GM18526 (cell line): ENCODE results near the gene MICAL2.

Experiments
- POLR2A ChIP-seq: IDR thresholded peaks from 3 replicates; pipeline ENCODE4 v1.6.1; 2011; ENCODE audit not compliant: insufficient read length; ENCODE audit errors: extremely low read depth

Gene MICAL2

DNA sequence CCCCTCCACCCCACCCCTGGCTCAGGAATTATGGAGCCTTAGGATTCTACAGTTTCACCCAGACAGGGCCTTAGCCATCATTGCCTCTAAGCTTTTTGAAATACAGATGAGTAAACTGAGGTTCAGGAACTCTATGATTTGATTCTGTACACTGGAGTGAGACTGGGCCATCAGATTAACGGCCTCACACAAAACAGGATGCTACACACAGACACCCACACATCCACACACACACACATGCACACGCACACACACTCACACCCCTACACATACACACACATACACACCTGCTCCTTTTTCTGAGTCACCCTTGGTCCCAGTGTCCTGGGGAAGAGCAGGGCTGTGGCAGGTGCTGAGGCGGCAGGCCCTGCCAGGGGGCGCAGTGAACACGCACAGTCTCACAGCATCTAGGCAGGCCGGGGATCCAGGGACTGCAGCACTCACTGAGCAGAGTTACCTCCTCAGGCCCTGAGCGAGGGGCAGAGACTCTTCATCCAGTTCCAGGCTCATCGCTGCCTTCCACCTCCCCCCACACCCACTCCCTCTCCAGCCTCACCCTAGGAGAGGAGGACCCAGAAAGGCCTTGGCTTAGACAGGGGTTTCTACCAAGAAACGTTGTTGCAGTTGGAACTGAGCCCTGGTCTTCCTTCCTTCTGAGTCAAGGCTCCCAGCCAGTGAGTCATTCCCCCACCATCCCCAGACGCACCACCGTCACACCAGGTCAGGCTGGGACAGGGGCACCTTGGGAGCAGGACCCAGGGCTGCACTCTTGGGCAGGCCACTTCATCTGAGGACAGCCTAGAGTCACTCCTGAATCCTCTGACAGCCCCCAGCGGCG, 177.2 kb downstream of the MICAL2 start:
- no peak for TF ChIP-seq POLR2A

DNA sequence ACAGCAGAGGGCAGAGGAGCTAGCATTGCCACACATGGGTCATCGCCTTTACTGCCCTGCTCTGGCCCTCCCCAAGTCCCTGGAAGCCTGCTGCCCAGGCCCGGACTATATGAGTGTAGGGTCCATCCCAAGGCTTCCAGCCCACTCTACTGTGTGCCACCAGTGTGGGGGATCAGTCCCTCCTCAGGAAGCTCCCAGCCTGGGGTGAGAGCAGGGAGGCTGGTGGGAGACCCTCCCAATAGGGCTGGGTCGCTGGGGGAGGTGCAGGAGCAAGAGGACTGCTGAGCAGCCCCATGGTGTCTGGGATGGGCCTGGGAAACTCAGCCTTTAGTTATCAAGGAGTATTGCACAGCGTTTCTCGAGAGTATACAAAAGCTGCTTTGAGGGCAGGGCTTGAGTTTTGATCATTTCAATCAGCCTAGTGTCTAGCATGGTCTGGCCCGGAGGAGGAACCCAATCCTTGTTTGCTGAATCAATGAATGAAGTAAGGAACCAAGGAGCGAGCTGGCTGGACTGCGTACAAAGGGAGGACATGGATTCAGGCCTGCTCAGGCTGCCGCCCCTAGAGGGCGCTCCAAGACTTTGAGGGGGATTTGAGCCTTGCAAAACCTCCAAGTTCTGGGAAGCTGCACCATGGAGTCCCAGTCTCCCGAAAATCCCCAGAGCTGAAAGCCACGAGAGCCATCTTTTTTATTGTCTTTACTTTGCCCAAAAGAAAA, 178.0 kb downstream of the MICAL2 start:
- no peak for TF ChIP-seq POLR2A

DNA sequence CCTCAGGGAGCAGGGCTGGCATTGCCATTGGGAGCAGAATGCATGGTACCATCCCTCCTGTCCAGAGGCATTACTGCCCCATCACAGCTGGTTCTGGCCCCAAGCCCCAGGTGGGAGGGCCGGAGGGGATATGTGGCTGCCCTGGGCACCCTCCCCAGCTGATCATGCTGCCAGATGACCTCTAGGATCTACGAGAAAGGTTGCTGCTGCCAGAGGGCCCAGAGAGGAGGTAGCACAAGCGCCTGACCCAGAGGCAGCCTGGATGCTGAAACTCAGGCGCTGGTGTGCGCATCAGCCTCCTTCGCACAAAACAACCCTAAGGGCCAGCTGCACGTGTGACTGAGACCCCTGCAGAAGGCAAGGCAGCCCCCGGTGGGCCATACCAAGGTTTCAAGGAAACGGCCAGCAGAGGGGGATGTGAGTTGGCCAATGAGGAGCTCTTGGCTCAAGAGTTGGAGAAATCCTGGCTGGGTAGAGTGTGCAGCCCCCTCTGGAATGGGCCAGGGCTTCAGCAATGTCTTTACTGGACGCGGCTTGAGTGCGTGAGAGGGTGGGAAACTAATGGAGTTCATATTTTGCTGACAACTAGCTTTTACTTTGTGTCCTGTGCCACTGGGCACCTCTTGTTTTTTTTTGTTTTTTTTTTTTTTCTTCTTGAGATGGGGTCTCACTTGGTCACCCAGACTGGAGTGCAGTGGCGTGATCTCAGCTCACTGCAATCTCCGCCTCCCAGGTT, 178.7 kb downstream of the MICAL2 start:
- no peak for TF ChIP-seq POLR2A

DNA sequence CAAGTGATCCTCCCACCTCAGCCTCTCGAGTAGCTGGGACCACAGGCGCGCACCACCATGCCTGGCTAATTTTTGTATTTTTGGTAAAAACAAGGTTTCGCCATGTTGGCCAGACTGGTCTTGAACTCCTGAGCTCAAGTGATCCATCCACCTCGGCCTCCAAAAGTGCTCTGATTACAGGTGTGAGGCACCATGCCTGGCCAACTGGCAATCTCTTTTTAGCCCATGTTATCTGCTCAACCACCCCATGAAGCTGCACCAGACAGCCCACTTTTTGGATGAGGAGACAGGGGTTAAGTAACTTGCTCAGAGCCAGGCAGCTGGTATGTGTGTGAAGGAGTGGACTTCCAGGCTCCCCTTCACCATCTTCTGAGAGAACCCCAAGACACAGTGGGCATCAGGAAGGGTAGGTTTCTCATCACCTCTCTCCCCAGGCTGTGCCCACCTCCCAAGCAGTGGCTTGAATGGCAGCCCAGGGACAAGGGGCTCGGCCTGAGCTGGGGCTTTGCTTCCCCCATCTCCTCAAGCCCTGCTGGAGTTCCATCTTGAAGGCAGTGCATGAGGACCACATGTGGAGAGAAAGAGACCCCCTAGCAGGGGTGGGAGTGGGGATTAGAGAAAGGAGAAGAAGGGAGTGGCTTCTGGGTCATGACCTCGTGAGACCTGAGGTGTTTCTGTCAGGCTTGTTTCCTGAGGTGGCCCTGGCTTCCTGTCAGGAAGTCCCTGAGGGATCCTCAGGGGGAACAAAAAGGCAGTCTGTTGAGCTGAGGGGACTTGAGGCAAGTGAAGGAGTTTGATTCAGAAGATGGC, 179.5 kb downstream of the MICAL2 start:
- no peak for TF ChIP-seq POLR2A

DNA sequence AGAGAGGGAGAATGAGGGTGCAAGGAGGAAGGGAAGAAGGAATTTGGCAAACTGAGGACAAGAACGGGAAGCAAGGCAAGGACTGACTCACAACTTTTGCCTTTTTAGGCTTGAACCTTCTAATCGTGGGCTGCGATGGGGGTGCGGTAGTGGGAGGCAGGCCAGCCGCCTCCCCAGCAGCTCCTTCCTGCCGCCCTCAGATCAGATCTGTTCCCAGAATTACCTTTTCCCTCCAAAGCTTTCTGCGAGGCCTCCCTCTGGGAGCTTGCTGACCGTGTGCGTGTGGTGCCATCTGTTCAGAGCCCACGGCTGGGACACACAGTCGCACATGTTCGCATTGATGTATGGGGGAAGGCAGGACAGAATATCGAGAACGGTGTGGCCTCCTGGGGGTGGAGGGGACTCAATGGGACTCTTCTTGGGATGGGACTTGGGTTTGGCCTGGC, 180.1 kb downstream of the MICAL2 start:
- TF ChIP-seq POLR2A: no peak

DNA sequence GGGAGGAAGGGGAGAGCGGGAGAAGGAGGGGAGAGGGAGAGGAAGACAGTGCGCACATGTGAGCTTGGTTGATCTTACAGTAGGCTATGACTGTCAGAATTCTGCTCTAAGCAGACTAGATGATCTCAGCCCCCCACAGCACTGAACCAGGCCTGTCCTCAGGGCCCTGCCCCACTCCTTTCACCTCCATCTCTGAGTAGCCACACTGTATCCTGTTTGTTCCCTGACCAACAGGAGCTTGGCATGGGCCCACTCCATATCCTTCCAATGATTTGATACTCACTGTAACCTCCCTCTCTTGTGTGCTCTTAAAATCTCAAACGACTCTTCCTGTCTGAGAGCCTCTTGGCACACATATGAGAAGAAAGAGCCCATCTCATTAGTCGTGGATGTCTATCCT, 180.9 kb downstream of the MICAL2 start:
- no peak for TF ChIP-seq POLR2A

DNA sequence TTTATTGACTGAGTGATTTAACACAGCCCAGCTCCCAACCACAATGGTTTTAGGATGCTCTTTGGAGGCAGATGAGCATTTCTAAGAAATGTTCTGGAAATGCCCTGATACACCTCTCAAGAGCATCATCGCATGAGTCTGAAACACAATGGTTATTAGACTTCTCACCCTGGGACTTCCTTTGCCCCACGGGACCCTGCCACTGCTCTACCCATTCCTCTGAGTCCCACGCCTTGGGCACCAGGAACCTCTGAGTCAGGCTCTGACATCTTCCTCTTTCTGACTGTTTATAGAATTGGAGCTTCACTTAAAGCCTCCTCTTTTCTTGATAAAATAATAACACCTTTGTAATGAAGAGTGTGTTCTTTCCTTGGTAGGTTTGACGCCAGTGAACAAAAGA, 181.4 kb downstream of the MICAL2 start:
- TF ChIP-seq POLR2A: no peak

DNA sequence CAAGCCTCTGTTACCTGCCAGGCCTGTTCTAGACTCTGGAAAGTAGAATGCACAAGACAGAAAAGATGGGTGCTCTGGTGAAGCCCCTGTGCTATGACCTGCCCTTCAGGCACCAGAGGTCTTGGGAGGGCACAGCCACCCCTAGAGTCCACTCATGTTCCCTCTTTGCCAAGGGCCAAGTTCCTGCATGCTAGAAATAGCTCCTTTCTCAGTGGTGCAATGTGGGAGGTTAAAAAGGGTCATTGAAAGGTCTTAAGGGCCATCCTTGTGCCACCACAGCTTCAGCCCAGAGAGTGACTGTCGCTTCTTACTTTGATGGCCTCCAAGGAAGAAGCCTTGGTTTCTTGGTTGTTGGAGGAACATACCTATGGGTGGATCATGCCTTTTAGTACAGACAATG, 182.4 kb downstream of the MICAL2 start:
- TF ChIP-seq POLR2A: no peak

DNA sequence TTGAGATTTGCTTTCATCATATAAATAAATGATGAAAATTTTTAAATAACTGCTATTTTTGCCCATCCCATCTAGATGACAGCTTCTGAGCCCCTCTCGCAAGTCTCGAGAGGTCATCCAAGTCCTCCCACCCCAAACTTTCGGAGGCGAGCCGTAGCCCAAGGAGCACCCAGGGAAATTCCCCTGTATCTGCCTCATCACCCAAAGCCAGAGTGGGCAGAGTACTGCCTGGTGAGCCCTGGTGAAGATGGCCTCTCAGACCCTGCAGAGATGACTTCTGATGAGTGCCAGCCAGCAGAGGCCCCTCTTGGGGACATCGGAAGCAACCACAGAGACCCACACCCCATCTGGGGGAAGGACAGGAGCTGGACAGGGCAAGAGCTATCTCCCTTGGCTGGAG, 183.1 kb downstream of the MICAL2 start:
- no peak for TF ChIP-seq POLR2A

DNA sequence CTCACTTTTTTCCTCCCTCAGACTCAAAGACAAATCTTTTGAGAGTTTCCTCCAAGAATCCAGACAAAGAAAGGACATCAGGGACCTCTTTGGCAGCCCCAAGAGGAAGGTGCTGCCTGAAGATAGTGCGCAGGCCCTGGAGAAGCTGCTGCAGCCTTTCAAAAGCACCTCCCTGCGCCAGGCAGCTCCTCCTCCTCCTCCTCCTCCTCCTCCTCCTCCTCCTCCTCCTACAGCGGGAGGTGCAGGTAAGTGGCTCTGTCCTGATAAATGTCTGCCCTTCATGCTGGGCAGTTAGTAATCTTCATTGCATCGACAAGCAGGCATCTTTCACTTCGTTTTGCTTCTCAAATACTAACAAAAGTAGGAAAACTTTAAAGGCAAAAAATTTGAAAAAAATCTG, 184.2 kb downstream of the MICAL2 start:
- no peak for TF ChIP-seq POLR2A

DNA sequence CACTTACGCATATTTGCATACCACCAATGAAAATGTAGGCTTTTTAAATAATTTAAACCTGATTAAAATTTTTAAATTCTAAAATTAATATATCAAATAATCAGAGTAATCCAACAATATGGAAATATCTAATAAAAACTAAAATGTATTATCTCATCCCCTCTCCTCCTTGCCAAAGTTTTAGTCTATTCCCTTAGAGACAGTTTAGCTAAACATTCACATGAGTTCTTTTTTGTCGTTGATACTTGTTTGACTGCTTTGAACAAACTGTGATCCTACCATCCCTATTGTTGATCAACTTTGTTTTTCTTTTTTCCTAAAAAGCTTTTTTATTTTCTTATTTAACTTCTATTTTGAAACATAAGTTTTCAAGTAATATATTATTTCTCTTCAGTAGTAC, 185.6 kb downstream of the MICAL2 start:
- TF ChIP-seq POLR2A: no peak

DNA sequence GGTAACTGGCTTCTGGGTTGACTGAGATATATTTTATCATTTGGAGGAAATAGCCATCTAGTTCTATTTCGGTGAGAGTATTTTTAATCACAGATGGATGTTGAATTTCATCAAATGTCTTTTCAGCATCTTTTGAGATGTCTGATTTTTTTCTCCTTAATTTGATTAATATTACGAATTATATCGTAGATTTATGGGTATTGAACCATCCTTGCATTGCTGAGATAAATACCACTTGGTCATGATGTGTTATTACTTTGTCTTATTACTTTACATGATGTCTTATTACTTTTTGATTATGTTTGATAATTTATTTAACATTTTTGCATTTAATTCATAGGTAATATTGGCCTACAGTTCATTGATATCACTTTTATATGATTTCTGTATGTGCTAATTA, 188.2 kb downstream of the MICAL2 start:
- TF ChIP-seq POLR2A: no peak

DNA sequence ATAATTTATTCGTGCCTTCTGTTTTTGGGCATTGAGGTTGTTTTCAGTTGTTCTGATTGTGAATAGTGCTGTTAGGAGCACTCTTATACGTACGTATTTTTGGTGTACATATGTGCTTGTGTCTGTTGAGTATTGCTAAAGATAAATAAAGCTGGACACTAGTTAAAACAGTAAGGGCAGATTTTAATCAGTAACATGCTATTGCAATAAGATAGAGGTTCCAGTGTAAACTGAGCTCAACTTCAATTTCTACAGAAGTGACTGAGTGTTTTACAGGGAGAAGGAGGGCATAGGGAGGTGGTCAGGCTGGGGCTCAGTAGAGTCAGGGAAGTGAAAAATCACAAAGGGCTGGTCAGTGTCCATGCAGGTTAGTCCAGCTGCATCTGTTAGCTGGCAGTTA, 191.0 kb downstream of the MICAL2 start:
- TF ChIP-seq POLR2A: no peak

DNA sequence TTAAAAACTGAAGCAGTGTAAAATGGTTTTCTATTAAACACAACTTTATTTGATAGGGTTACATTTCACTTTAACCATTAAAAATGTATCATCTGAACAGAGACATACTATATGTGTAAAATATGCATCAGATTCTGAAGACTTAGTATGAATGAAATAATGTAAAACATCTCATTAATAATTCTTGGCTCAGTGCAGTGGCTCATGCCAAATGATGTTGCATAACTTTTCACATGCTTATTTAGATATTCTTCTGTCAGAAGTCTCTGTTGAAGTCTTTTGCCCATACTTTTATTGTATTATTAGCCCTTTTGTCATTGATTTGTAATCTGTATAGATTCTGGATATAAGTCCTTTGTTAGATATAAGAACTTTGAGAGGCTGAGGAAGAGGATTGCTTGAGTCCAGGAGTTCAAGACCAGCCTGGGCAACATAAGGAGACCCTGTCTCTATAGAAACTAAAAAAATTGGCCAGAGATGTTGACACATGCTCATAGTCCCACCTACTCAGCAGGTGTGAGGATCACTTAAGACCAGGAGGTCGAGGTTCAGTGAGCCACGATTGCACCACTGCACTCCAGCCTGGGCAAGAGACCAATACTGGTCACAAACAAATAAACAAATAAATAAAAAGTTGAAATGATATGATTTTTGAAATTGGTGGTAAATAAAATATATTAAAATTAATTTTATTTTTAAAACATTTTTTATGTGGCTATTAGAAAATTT, 193.2 kb downstream of the MICAL2 start:
- no peak for TF ChIP-seq POLR2A
